Stimulated activated naive CD4-positive, alpha-beta T cell (primary cell): ENCODE measurements around the gene TKTL1.
"Not testable (repeated sequence)": the region's sequence is repeated elsewhere in the genome, so short reads cannot be mapped to it uniquely, and the experiment has no call there.

Experiments used
- DNase-seq, 6 experiments: peaks; one replicate each; lab custom pipeline; 2025; lab: John Stamatoyannopoulos, UW

Gene TKTL1

DNA sequence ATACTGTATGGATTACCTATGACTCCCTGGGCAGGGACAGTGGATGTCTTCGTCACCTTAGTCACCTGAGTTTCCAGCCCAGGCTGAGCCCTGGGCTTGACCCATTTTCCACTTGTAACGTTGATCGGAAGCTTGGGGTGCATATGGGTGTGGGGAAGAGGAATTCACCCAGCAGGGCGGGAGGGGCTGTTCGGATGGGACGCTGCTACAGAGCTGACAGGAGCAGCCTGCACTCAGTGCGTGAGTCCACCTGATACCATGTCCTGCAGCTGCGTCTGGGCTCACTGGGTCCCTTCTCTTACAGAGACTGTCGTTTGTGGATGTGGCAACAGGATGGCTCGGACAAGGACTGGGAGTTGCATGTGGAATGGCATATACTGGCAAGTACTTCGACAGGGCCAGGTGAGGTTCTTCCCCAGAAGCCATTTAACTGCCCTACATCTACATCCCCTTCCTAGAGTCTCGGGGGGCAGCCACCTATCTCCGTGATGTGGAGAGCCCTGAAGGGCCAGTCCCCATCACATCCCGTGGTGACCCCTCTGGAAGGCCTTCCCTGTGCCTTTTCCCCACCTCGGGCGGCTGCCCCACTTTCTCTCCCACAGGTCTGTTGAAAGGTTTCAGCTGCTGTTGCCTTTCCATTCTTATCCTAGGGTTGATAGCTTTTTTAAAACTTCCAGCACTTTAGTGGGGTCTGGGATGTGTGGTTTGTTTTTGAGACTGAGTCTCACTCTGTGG is 13.6 kb downstream of the TKTL1 start:
- DNase-seq = no peak

DNA sequence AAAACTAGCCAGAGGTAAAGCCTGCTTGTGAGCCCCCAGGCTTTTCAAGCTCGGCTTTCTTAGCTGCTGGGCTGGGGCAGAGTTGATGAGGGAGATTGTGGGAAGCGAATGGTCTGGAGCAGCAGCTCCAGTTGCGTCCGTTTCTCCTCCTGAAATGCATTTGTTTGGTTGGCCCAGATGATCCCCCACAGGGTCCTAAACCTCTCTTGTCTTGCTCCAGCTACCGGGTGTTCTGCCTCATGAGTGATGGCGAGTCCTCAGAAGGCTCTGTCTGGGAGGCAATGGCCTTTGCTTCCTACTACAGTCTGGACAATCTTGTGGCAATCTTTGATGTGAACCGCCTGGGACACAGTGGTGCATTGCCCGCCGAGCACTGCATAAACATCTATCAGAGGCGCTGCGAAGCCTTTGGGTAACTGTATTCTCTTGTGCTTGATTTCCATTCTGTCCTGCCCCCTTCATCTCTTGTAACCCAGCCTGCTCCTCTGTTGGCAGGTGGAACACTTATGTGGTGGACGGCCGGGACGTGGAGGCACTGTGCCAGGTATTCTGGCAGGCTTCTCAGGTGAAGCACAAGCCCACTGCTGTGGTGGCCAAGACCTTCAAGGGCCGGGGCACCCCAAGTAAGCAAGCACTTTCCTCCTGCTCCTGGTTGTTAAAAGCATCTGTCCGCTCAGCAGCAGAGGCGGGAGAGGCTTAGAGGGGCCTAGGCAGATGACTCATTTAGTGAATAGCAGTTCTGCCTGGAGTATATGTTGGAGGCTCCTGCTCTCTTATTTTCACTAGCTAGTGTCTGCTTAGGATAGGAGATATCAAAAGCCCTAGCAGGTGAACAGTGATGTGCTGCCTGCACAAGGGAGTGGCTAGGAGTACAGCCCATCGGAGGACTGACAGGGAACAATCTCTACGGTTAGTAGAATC is 15.3 kb downstream of the TKTL1 start:
- no peak for DNase-seq

DNA sequence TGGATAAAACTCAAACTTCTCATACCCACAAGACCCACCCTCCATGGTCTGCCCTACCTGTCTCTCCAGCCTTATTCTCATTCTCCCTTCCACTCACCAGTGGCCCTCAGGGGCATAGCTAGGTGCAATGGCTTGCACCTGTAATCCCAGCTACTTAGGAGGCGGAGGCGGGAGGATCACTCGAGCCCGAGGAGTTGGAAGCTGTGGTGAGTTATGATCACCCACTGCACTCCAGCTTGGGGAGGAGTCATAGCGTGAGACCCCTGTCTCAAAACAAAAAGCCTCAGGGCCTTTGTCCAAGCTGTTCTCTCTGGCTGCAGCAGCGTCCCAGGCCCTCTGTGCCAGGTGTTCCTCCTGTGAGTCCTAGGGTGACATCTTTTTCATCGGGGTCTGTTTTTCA is 16.5 kb downstream of the TKTL1 start:
- no peak for DNase-seq

DNA sequence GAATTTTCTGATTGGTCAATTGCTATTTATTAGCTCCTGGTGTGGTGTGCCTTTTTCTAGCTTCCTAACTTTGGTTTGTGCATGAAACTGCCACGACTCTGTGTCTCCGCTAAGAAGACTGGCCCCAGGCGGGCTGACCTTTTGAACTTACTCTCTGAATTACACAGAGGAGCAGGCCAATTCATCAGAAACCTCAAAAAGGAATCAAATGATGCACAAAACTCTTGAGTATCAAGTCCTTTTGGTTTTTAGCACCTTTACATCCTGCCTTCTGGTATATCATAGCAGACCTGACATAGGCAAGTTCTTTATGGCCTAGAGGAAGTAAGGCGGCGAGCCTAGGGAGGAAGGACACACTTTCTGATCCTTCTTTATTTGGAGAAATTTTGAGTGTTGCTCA is 17.6 kb downstream of the TKTL1 start:
- DNase-seq = peak in 2 of 6 experiments; percentile 5 to 12

DNA sequence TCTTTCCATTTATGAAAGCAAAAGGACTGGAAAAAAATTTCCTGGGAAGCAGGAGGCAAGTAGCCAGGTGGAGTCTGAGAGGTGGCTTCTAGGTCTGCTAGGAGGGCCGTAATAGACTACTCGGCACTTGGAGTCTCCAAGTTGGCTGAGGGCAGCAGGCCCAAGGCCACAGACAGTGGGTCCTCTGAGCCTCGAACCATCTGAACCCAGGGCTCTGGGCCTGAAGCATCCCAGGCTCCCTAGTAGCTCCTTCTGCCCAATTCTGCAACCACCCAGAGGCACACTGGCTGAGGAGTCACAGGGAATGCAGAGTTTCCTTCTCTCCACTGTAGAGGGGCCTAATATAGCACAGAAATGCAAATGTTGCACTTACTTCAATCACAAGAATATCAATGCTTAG is 19.8 kb downstream of the TKTL1 start:
- DNase-seq = no peak

DNA sequence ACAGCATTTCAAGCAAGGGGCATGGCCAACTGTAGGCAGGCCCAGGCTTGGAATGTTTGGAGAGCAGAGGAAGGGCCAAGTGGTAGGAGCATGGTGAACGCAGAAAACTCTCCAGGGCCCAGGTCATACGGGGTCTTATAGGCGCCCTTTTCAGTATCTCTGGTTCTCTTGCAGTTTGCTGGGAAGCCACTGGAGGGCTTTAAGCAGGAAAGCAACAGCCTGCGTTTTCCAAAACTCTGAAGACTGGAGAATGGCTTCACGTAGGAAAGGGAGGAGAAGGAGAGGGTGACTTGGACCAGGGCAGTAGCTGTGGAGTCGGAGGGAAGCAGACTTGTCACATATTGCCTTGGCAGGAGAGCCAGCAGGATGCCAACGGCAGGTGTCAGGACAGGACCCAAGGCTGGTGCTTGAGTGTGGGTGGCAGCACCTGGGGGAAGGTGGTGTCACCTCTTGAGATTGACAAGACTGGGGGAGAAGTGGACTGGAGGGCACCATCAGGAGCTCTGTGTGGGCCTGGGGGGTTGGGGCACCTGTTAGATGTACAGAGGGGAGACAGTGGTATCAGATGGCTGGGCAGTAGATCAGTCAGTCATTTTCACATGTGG is 21.9 kb downstream of the TKTL1 start:
- peak in 2 of 6 experiments; percentile 5 to 18 for DNase-seq

DNA sequence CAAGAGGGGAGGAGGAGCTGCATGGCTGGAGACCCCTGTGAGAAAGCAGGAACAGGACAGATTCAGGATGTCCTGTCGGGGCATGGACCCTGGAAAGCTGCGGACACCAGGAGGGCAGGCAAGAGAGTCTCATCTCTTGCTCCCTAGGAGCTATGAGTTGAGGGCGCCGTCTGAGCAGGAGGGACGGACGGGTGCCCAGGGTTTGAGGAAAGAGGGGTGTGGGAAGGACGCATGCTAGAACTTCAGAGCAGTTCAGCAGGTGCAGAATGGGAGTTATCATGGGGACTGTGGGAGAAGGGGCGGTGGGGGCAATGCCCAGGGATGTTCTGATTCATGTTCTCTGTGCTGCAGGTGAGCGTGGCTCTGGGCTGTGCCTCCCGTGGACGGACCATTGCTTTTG is 24.8 kb downstream of the TKTL1 start:
- no peak for DNase-seq

DNA sequence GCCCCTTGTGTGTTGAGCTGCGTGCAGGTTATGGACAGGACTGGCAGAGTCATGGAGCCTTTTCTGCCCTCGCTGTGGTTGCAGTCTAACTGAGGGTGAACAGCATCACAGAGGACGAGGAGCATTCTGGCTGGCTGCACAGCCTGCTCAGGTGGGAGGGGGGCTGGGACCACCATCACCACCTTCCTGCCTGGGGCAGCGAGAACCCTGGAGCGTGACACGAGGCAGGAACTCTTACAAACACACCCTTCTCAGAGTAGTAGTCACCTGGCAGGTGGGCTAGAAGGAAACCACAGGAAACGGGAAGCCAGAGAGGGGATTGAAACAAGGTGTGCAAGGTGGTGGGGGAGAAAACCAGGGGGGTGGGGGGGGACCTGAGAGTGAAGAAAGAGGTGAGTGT is 25.6 kb downstream of the TKTL1 start:
- DNase-seq = no peak

DNA sequence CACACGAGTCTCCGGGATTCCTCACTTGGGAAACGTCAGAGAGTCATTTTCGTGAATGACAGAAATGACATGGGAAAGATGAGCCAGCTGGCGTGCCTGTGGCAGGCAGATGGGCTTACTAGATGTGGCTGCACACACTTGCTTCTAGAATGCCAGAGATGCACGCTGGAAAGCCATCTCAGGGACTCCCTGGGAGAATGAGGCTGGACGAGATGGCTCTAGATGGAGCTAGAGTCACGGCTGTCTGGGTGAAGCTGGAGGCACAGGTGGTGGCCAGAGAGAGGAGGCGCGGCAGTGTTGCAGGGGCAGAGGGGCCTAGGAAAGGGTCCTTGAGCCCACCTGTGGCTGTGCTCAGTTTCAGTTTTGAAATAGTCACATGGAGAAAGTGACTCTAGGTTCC is 26.0 kb downstream of the TKTL1 start:
- DNase-seq = no peak

DNA sequence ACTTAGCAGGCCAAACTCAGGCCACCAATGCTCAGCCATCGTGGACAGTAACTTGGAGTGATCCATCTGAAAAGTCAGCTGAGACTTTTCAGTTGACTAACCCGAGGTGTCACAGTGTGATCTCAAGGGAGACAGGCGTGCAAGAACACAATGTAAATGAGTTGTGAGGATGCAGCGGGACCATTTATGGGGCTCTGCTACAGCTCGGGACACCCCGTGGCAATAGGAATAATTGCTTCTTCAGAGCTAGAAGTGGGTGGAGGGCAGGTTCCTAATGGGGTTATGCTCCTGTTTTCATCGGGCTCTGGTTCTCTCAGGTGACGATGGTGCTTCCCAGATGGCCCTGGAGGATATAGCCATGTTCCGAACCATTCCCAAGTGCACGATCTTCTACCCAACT is 27.3 kb downstream of the TKTL1 start:
- DNase-seq = no peak

DNA sequence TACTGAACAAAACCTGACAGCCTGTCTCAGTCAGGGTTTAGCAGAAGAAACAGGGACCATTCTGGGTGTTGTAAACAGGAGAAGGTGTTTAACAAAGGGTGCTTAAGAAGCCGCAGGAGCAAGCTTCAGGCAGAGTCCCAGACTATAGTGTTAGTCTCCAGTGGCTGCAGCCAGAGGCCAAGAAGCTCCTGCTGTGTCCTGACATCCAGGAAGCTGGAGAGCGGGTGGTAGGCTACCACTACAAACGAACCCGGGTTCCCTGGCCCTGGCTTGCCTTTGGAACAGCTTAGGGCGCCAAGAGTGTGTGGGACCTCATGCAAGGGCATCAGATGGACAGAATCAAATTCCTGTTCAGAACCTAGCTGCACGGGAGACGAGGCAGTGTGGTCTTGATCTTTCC is 27.9 kb downstream of the TKTL1 start:
- no peak for DNase-seq

DNA sequence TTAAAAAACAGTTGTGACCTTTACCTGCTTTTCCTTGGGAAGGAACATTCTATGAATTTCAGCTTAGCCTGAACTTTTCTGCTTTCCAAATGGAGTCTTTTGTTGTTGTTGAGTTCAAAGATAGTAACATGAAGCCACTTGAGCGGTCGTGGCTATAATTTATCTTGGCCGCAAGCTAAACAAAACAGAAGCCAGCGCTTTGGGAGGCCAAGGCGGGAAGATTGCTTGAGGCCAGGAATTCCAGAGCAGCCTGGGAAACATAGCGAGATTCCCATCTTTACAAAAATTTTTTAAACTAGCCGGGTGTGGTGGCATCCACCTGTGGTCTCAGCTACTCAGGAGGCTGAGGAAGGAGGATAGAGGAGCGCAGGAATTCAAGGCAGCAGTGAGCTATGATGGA is 29.9 kb downstream of the TKTL1 start:
- DNase-seq = no peak

DNA sequence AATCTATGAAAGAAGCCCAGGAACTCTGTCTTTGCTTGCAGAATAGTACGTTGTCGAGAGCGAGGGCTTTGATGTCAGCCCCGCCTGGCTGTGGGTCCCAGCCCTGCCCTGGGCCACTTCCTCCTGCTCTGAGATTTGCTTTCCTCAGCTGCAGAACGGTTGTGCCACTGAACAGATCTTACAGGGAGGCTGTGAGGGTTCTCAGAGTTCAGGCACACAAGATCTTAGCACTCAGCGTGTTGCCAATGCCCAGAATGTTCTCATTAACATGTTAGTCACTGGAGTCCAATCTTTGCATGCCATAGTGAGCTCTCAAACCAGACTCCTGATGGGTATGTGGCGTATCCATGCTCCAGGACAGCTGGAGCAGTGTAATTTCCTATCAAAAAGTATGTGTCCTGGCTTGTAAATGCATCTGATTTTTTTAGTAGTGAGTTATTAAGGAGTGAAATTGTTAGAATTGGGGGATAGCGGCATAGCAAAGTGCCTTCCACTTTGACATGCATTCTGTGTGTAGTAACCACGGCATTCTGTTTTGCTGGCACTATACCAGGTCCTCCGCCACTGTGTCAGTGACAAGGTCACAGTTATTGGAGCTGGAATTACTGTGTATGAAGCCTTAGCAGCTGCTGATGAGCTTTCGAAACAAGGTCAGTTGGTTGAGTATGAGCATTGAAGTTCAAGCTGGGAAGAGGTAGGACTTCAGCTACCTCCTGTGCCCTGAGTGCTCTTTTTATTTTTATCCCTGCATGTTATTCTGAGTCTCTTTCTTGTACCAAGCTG is 31.6 kb downstream of the TKTL1 start:
- DNase-seq = peak in 5 of 6 experiments; percentile 26 to 71 (median 50)

DNA sequence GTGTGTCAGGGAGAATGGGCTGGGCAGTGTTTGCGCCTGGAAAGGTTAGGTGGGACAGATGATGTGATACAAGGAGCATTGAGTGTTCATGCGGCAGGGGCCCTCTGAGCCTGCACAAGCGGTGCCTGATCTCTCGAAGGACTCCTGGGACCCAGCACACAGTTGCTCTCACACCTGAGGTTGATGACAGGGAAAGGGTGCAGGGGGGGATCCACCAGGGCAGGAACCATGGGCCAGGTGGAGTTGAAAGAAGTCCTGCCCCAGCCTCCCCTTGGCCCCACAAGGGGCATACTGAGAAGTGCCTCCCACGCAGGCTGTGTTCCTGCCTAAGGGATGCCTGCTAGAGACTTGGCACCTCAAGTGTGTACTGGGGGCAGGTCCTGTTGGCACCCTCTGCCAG is 33.1 kb downstream of the TKTL1 start:
- DNase-seq = no peak

DNA sequence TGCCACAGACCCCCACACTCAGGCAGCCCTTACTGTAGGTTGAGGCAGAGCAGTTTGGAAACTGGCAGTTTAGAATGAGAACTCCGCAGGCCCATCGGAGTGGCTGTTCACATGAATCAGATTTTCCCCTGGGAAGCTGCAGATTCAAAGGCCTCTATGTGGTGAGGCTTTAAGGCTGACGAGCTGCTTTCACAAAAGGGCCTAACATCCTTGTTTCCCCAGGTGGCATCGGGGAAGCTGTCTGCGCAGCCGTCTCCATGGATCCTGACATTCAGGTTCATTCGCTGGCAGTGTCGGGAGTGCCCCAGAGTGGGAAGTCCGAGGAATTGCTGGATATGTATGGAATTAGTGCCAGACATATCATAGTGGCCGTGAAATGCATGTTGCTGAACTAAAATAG is 33.7 kb downstream of the TKTL1 start:
- DNase-seq = no peak

DNA sequence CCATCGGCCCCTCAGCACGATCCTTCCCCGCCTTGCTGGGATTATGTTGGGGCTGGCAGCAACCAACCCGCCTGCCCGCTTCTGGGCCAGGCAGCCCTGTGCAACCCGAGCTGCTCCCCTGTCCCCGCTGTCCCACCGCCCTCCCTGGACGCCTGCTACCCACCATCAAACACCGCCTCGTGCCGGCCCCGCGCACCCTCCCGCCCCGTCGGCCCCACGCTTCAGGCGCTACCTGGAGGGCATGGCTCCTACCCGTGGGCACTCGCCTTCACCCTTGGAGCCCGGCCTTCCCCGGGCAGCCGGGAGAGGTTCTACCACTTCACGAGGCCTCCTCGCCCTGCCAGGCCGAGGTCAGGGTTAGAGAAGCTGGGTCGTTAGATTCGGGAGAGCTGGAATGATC is 37.0 kb downstream of the TKTL1 start:
- no peak for DNase-seq

DNA sequence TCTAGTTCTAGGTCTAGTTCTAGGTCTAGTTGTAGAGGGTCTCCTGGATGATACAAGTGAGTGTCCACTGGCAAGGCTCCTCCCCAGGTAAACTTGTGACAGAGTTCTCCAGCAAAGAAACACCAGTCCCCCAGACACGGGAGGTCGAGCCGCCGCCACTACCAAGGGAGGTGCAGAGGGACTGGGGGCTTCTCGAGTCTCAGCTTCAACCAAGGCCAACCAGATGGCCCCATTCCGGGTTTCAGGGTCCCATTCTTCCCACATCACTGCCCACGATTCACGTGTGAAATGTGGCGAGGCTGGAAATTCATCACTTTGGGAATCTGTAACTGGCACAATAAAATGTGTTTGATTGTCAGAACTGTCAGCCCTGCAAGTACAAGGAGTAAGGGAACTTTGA is 37.5 kb downstream of the TKTL1 start:
- no peak for DNase-seq

DNA sequence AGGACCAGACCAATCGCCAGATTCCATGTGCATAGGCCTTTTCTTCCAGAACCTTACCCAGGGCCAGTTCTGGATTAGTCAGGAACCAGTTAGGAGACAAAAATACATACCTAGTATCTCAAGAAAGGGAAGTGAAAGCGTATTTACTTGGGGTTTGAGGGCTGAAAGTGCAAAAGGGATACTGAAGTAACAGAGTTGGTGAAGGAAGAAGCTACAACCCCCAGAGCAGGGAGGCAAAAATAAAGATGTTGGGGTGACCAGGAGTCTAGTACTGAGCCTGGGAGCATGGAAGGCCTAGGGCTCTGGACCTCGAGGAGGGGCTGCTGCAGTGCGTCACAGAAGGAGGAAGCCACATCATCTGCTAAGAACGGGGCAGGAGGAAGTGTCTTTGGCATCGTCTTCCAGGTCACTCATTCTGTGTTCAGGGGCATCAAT is 38.3 kb downstream of the TKTL1 start:
- no peak for DNase-seq

DNA sequence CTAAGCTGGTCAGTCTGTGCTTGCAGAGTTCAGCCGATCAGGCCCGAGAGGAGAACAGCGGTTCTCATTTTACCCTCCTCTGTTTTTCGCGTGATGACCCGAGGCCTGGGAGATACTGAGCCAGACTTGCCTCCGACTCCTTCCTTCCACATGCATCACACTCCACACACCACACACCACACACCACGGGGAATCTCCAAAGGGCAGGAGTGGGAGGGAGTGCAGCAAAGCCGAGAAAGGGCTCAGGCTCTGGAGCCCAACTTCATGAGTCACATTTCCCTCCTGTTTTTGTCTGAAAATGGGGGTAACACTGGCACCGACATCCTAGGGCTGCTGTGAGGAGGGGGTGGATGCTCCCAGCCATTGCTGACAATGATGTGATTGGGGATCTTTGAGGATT is 38.9 kb downstream of the TKTL1 start:
- no peak for DNase-seq

DNA sequence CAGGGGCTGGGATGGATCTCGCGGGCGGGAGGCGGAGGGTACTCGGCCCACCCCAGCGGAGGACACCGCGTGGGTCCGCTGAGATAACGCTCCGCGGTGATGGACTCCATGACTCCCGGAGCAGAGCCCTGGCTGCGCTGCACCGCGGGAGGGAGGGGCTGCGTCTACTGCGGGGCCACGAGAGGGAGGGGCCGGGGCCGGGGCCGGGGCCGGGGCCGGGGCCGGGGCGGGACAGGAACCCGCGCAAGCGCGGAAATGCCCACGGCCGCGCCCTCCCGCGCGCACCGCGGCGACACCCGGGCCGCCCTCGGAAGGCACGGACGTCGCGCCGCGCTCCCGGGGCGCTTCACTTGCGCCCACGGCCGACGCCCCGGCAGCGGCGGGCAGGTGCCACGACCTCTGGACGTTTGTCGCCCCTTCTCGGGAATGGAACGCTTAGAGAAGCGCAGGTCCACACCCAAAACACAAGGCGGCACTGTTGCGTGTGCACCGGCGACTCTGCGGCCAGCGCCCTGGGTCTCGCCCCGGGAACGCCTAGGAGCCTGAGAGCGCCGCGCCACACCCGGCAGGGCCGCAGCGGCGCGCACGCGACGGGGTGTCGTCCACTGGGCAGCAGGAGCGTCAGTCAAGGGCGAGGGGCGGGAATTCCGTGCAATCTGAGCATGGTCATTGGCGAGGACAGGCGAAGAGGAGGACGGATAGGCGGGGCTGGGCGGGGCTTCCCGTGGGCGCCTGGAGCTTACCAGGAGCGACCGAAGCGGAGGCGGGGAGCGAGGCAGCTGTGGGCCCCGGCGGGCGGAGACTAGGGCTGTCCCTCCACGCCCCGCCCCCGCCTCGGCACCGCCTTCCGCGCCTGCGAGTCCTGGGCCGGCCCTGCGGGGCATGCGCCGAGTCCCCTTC is 46.1 kb downstream of the TKTL1 start:
- not testable (repeated sequence) for DNase-seq

DNA sequence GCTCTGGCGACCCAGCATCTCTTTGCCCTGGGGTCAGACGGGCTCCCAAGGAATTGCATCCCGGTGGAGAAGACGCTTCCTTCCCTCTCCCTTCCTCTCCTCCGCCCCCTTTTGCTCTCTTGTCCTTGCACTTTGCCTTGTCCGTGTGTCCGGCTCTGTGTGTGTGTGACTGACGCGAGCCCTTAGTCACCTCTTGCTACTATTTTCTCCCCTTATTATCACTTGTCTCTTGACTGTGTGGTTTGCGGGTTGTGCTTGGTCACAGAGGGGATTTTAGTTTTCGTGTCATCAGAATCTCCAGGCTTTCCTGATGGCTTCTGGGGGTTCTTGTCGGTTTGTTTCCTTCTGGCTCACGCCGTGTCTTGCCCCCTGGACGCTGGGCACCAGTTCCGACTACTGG is 47.5 kb downstream of the TKTL1 start:
- DNase-seq = not testable (repeated sequence)
